ENCODE results near the gene LBHD2. TPM values are rescaled to one million over a fixed set of nuclear protein-coding genes. Genes with fewer than 3 reads are reported as not detected.

Gene LBHD2
- total RNA-seq, 2 experiments from 2014 or later: not detected

GRCh38 chr14:103133210-103134140 lies 49.5 kb downstream of the LBHD2 start:
- no peaks in the 10 kb centered on the region; the same call in 1 of the 2 replicates for H4K20me1 ChIP-seq (ENCODE audit: insufficient read depth, low read length)

GRCh38 chr14:103134405-103134804 lies 50.4 kb downstream of the LBHD2 start:
- Histone ChIP-seq H3K27ac (ENCODE audit: low read depth, low read length, poor library complexity, severe bottlenecking) (no peak overlapping the region), H2AFZ (ENCODE audit: low read length) (no peak overlapping the region), H3K9me3 (ENCODE audit: low read length) (no peaks in the 10 kb centered on the region), H3K9me2 (ENCODE audit: insufficient read depth, low read length) (no peaks in the 10 kb centered on the region), H4K20me1 (ENCODE audit: insufficient read depth, low read length) (no peaks in the 10 kb centered on the region; the same call in 1 of the 2 replicates), H3K4me1 (ENCODE audit: insufficient read depth, low read length, poor library complexity, severe bottlenecking) (peaks cover 6% of the 10 kb centered on the region), H3K79me2 (ENCODE audit: insufficient read depth, low read depth, low read length) (no peaks in the 10 kb centered on the region), H3K4me3 (ENCODE audit: low read depth, low read length, poor library complexity, severe bottlenecking) (no peak overlapping the region), H3K4me2 (ENCODE audit: low read length) (no peak overlapping the region), H3K36me3 (ENCODE audit: insufficient read depth, low read length) (no peaks in the 10 kb centered on the region)
- ChIA-PET POLR2A (no interaction called here), CTCF (ENCODE audit: unreplicated experiment) (no interaction called here)
- DNase-seq (ENCODE audit: low spot score): no peak
- intact Hi-C loops (cut with micrococcal nuclease; ENCODE audit: unreplicated experiment): no loop called here
- no TSS peak for BruUV-seq (replicated peaks)
- TF ChIP-seq CTCF (conservative IDR thresholded peaks at IDR 0.05; ENCODE audit: low read length) (no peak), EZH2phosphoT487 (IDR thresholded peaks at IDR 0.05; ENCODE audit: borderline replicate concordance, low read depth, low read length) (no peak)

More at GRCh38 chr14:103133210-103134140, 49.5 kb downstream of the LBHD2 start:
- Histone ChIP-seq H2AFZ (ENCODE audit: low read length) (no peak overlapping the region), H3K4me3 (ENCODE audit: low read depth, low read length, poor library complexity, severe bottlenecking) (no peak overlapping the region), H3K27ac (ENCODE audit: low read depth, low read length, poor library complexity, severe bottlenecking) (no peak overlapping the region), H3K79me2 (ENCODE audit: insufficient read depth, low read depth, low read length) (no peaks in the 10 kb centered on the region), H3K4me1 (ENCODE audit: insufficient read depth, low read length, poor library complexity, severe bottlenecking) (peaks cover 6% of the 10 kb centered on the region), H3K4me2 (ENCODE audit: low read length) (no peak overlapping the region), H3K9me2 (ENCODE audit: insufficient read depth, low read length) (no peaks in the 10 kb centered on the region), H3K9me3 (ENCODE audit: low read length) (no peaks in the 10 kb centered on the region), H3K36me3 (ENCODE audit: insufficient read depth, low read length) (no peaks in the 10 kb centered on the region)
- POLR2A ChIA-PET: no interaction called here
- TF ChIP-seq EZH2phosphoT487 (IDR thresholded peaks at IDR 0.05; ENCODE audit: borderline replicate concordance, low read depth, low read length) (no peak), CTCF (conservative IDR thresholded peaks at IDR 0.05; ENCODE audit: low read length) (no peak)
- no peak for DNase-seq (ENCODE audit: low spot score)
- CTCF ChIA-PET (ENCODE audit: unreplicated experiment): no interaction called here
- intact Hi-C loops (cut with micrococcal nuclease; ENCODE audit: unreplicated experiment): no loop called here
- BruUV-seq (replicated peaks): no TSS peak

GRCh38 chr14:103134919-103135318 lies 50.9 kb downstream of the LBHD2 start:
- CTCF ChIA-PET (ENCODE audit: unreplicated experiment): no interaction called here
- Histone ChIP-seq H3K4me3 (ENCODE audit: low read depth, low read length, poor library complexity, severe bottlenecking) (no peak overlapping the region), H3K9me3 (ENCODE audit: low read length) (no peaks in the 10 kb centered on the region), H3K27ac (ENCODE audit: low read depth, low read length, poor library complexity, severe bottlenecking) (no peak overlapping the region), H3K9me2 (ENCODE audit: insufficient read depth, low read length) (no peaks in the 10 kb centered on the region), H3K4me2 (ENCODE audit: low read length) (no peak overlapping the region), H2AFZ (ENCODE audit: low read length) (no peak overlapping the region), H3K4me1 (ENCODE audit: insufficient read depth, low read length, poor library complexity, severe bottlenecking) (peaks cover 11% of the 10 kb centered on the region), H3K79me2 (ENCODE audit: insufficient read depth, low read depth, low read length) (no peaks in the 10 kb centered on the region), H4K20me1 (ENCODE audit: insufficient read depth, low read length) (no peaks in the 10 kb centered on the region; the same call in 1 of the 2 replicates), H3K36me3 (ENCODE audit: insufficient read depth, low read length) (no peaks in the 10 kb centered on the region)
- intact Hi-C loops (cut with micrococcal nuclease; ENCODE audit: unreplicated experiment): no loop called here
- POLR2A ChIA-PET: no interaction called here
- TF ChIP-seq EZH2phosphoT487 (IDR thresholded peaks at IDR 0.05; ENCODE audit: borderline replicate concordance, low read depth, low read length): no peak
- TF ChIP-seq CTCF (conservative IDR thresholded peaks at IDR 0.05; ENCODE audit: low read length): no peak
- BruUV-seq (replicated peaks): no TSS peak
- no peak for DNase-seq (ENCODE audit: low spot score)

Measured in OCI-LY7 (cell line).